Activated T-helper 17 cell treated with anti-CD3 and anti-CD28 coated beads, Interleukin-2, amount 50 U/mL, for 72 hours (primary cell): ENCODE measurements around the gene CHAD. TPM values are rescaled to one million over a fixed set of nuclear protein-coding genes. Genes with fewer than 3 reads are reported as not detected.
"Not testable (repeated sequence)": the region's sequence is repeated elsewhere in the genome, so short reads cannot be mapped to it uniquely, and the experiment has no call there.

Source experiments
- ATAC-seq: fragments of 150-1000 bp; cut with Tn5 transposase; replicated peaks from 2 replicates; pipeline ENCODE4 v1.10.0; 2021; ENCODE audit warnings: mild to moderate bottlenecking, moderate library complexity
- H3K27ac Mint-ChIP-seq: one replicate; pipeline ENCODE4 v1.8.0; 2022; ENCODE audit warnings: mixed read lengths
- H3K27me3 Mint-ChIP-seq: one replicate; pipeline ENCODE4 v1.8.0; 2022; ENCODE audit warnings: mixed read lengths
- H3K36me3 Mint-ChIP-seq: one replicate; pipeline ENCODE4 v1.8.0; 2022; ENCODE audit warnings: low read depth, mild to moderate bottlenecking, mixed read lengths
- H3K4me1 Mint-ChIP-seq: one replicate; pipeline ENCODE4 v1.8.0; 2022; ENCODE audit warnings: mixed read lengths
- H3K4me3 Mint-ChIP-seq: one replicate; pipeline ENCODE4 v1.8.0; 2022; ENCODE audit warnings: mild to moderate bottlenecking, mixed read lengths
- H3K9me3 Mint-ChIP-seq: one replicate; pipeline ENCODE4 v1.8.0; 2022; ENCODE audit warnings: mixed read lengths
- total RNA-seq, 2 donors: library from RNA; stranded (reverse); gene quantifications; one replicate each; pipeline ENCODE4 v1.2.3, GENCODE V29; 2022

The CHAD gene
- total RNA-seq, 2 donors from 2014 or later, result not detected

DNA sequence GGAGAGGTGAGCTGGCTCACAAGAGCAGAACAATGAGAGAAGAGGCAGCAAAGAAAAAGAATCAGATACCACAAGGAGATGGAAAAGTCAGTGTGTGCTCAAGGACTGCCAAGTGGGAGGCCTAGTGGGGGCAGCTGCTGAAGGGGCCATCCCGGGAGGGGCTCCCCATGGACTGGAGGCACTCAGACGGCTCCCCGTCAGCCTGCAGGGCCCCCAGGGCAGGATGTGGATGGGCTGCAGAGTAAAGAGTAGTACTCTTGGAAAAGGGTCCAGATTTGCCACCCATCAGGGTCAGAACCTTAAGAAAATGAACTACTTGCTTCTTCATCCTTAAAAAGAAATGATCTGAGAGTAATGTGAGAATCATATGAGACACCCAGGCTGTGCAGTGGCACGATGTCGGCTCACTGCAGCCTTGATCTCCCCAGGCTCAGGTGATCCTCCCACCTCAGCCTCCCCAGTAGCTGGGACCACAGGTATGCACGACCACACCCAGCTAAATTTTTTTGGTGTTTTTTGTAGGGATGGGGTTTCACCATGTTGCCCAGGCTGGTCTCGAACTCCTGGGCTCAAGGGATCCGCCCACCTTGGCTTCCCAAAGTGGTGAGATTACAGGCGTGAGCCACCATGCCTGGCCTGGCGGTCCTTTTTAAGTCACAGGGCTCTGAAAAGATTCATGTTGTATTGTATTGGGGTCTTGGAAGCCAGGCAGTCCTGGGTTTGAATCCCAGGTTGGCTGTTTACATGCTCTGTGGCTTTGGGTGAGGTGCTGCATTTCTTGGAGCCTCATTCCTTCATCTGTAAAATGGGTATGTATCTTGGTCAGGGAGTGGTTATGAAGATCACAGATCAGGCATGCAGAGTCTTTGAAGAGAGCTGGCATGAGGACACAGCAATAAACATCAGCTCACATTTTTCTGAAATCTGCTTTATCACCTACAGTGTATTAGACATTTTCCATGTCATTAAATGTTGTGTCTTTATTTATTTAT is 27.5 kb downstream of the CHAD start:
- H3K27me3 Mint-ChIP-seq, result no peaks in the 10 kb centered on the region
- no peak for ATAC-seq
- no peak overlapping the region for H3K4me3 Mint-ChIP-seq
- H3K4me1 Mint-ChIP-seq, result no peaks in the 10 kb centered on the region
- H3K27ac Mint-ChIP-seq, result no peak overlapping the region
- no peaks in the 10 kb centered on the region for H3K9me3 Mint-ChIP-seq
- H3K36me3 Mint-ChIP-seq, result no peaks in the 10 kb centered on the region

- no peak overlapping the region for H3K27ac Mint-ChIP-seq
These were observed 28.4 kb downstream of the CHAD start for GRCh38 chr17:50440172-50440837.

GRCh38 chr17:50439008-50439407 is 29.7 kb downstream of the CHAD start:
- Mint-ChIP-seq H3K27me3 (no peaks in the 10 kb centered on the region), H3K27ac (no peak overlapping the region)
- no peak for ATAC-seq

More at GRCh38 chr17:50440172-50440837, 28.4 kb downstream of the CHAD start:
- ATAC-seq, result no peak
- Mint-ChIP-seq H3K36me3 (no peaks in the 10 kb centered on the region), H3K9me3 (no peaks in the 10 kb centered on the region), H3K27me3 (no peaks in the 10 kb centered on the region), H3K4me1 (no peaks in the 10 kb centered on the region), H3K4me3 (no peak overlapping the region)

GRCh38 chr17:50437409-50437808 is 31.3 kb downstream of the CHAD start:
- Mint-ChIP-seq H3K4me1 (no peaks in the 10 kb centered on the region), H3K36me3 (no peaks in the 10 kb centered on the region), H3K27ac (no peak overlapping the region), H3K9me3 (no peaks in the 10 kb centered on the region), H3K4me3 (no peak overlapping the region), H3K27me3 (no peaks in the 10 kb centered on the region)
- ATAC-seq, result no peak

More at GRCh38 chr17:50439008-50439407, 29.7 kb downstream of the CHAD start:
- no peaks in the 10 kb centered on the region for H3K4me1 Mint-ChIP-seq
- H3K4me3 Mint-ChIP-seq, result no peak overlapping the region
- H3K9me3 Mint-ChIP-seq, result no peaks in the 10 kb centered on the region
- no peaks in the 10 kb centered on the region for H3K36me3 Mint-ChIP-seq

DNA sequence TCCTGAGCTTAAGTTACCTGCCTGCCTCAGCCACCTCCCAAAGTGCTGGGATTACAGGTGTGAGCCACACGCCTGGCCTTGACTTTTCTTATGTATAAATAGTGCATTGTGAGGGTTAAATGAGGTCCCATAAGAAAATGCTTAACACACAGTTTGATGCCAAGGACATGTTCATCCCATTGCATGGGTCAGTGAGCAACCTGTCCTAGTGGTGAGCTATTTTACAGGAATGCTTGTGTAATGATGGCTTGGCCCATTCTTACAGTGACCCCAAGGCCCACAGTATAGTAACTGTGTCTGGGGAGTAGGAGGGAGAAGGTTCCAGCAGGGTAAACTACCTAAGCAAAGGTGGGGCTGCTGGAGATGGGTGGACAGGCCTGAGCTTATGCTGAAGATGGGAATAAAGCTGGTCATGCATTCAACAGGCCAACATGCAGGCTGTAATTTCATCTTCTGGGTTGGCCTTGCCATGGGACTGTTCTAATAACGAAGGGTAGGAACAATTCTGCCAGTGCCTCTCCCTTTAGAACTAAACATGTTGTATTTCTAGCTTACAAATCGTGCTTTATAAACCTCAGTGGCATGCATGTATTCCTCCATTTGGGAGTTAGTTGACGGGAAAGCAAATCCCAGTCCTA is 36.4 kb downstream of the CHAD start:
- Mint-ChIP-seq H3K4me1 (peaks cover under 1% of the 10 kb centered on the region), H3K4me3 (no peak overlapping the region), H3K27me3 (no peaks in the 10 kb centered on the region), H3K36me3 (no peaks in the 10 kb centered on the region), H3K27ac (no peak overlapping the region), H3K9me3 (no peaks in the 10 kb centered on the region)
- ATAC-seq, result no peak

- Mint-ChIP-seq H3K27ac (no peak overlapping the region), H3K9me3 (no peaks in the 10 kb centered on the region), H3K4me3 (no peak overlapping the region), H3K27me3 (no peaks in the 10 kb centered on the region), H3K4me1 (peaks cover 8% of the 10 kb centered on the region), H3K36me3 (no peaks in the 10 kb centered on the region)
- no peak for ATAC-seq
These were observed 37.7 kb downstream of the CHAD start for GRCh38 chr17:50430821-50431618.

GRCh38 chr17:50429793-50430192 is 38.9 kb downstream of the CHAD start:
- Mint-ChIP-seq H3K4me1 (peaks cover 8% of the 10 kb centered on the region), H3K36me3 (no peaks in the 10 kb centered on the region), H3K27me3 (no peaks in the 10 kb centered on the region), H3K27ac (no peak overlapping the region), H3K9me3 (no peaks in the 10 kb centered on the region), H3K4me3 (no peak overlapping the region)
- ATAC-seq, result no peak

DNA sequence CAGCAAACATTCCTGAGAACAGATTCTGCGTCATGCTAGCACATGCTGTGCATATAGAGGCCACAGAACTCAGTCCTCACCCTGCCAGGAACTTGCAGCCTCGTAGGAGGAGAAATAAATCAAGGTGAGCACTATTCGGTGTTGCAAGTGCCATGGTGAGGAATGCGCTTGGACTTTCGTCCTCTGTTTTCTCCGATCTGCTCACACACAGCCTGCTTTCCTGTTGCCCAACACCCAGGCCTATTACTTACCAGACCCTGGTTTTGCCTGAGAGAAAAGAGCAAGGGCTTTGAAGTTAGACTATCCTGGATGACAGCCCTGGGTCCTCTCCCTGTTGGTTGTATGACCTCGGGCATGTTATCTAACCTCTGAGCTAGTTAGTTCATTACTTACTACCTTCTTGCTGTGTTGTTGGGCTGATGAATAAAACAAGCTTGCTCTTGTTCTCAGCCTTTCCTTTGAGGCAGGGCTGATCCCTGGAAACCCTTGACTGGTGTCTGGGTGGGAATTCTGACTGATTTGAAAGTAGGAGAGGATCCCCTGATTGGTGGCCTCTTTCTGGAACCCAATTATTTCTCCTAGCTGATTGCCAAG is 39.8 kb downstream of the CHAD start:
- Mint-ChIP-seq H3K4me1 (peaks cover 8% of the 10 kb centered on the region), H3K4me3 (no peak overlapping the region), H3K27ac (no peak overlapping the region), H3K9me3 (no peaks in the 10 kb centered on the region), H3K27me3 (no peaks in the 10 kb centered on the region), H3K36me3 (no peaks in the 10 kb centered on the region)
- ATAC-seq, result no peak

- H3K4me1 Mint-ChIP-seq, H3K9me3 Mint-ChIP-seq, H3K27me3 Mint-ChIP-seq, H3K36me3 Mint-ChIP-seq, ATAC-seq: not testable (repeated sequence)
- Mint-ChIP-seq H3K27ac (peak overlapping the region; percentile 38), H3K4me3 (peak overlapping the region; percentile 84)
These were observed 40.6 kb downstream of the CHAD start for GRCh38 chr17:50428126-50428525.

GRCh38 chr17:50426814-50427787 is 41.6 kb downstream of the CHAD start:
- peaks cover 8% of the 10 kb centered on the region for H3K4me1 Mint-ChIP-seq
- no peaks in the 10 kb centered on the region for H3K27me3 Mint-ChIP-seq
- H3K4me3 Mint-ChIP-seq, result peak overlapping the region; percentile 84
- H3K36me3 Mint-ChIP-seq, result no peaks in the 10 kb centered on the region
- peak; percentile 11 for ATAC-seq
- no peaks in the 10 kb centered on the region for H3K9me3 Mint-ChIP-seq
- peak overlapping the region; percentile 73 for H3K27ac Mint-ChIP-seq

- Mint-ChIP-seq H3K9me3 (no peaks in the 10 kb centered on the region), H3K27ac (peak overlapping the region; percentile 73), H3K27me3 (no peaks in the 10 kb centered on the region), H3K36me3 (no peaks in the 10 kb centered on the region), H3K4me3 (peak overlapping the region; percentile 84), H3K4me1 (peaks cover 13% of the 10 kb centered on the region)
- ATAC-seq, result peak; percentile 8
These were observed 42.3 kb downstream of the CHAD start for GRCh38 chr17:50426472-50426782.

DNA sequence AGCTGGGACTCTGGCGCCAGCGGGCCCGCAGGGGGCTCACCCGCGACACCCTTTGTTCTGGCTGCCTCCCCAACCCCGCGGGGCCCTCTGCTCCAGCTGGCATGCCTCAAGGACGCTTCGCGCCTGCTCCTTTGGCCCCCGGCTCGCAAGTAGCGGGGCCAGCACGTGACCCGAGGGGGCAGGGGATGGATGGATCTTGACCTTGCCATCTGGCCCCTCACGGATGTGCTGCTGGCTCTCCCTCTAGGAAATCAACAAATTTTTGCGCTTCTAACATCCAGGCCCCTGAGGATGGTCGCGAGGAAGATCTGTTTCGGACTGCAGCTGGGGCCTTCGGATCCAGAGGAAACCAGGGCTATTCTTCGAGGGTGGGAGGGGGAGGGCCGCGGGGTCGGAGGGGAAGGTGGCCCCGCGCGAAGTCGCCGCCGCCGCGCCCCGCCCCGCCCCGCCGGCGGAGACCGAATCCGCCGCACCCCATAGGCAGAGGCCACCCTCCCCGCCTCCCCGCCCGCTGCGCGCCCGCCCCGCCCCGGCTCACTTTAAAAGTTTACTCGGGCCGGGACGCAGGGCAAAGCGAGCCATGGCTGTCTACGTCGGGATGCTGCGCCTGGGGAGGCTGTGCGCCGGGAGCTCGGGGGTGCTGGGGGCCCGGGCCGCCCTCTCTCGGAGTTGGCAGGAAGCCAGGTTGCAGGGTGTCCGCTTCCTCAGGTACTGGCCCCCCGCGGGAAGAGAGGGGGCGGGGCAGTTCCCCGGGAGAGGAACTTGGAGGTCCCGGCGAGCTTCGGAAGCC is 42.8 kb downstream of the CHAD start, which contains the start of gene ACSF2:
ACSF2 (plus strand) TSS at position 537 of the 790 bp plus-strand sequence; CDS start at position 581, 44 bp downstream.
- no peaks in the 10 kb centered on the region for H3K27me3 Mint-ChIP-seq
- H3K4me1 Mint-ChIP-seq, result peaks cover 13% of the 10 kb centered on the region
- ATAC-seq, result peak; percentile 94
- no peaks in the 10 kb centered on the region for H3K36me3 Mint-ChIP-seq
- no peaks in the 10 kb centered on the region for H3K9me3 Mint-ChIP-seq
- peak within 1 kb of the TSS; percentile 79 for H3K27ac Mint-ChIP-seq
- H3K4me3 Mint-ChIP-seq, result peak within 1 kb of the TSS; percentile 84
